ENCODE results near the gene TSPAN12. TPM values are rescaled to one million over a fixed set of nuclear protein-coding genes. Genes with fewer than 3 reads are reported as not detected.

Gene TSPAN12
- total and polyA plus RNA-seq, 2 donors (not counting 3 experiments of a cell fraction or from before 2014, with no cell fraction given) = 9.3 to 19.8 TPM

GRCh38 chr7:120852700-120853099, 5.2 kb downstream of the TSPAN12 start:
- H3K4me3 ChIP-seq (replicated peaks in 1 of 3; ENCODE audit: insufficient read depth in 1 of 3, low read depth in 1 of 3, low read length in 3 of 3) = no peak overlapping the region
- no peaks in the 10 kb centered on the region for H3K27me3 ChIP-seq (ENCODE audit: control insufficient read depth in 2 of 2, insufficient read depth in 2 of 2, low read length in 2 of 2)
- no TSS peak for BruUV-seq (replicated peaks)
- no peak for DNase-seq (ENCODE audit: low read depth, low spot score)
- H3K9me3 ChIP-seq (replicated peaks; ENCODE audit: control insufficient read depth, insufficient read depth, low read length) = no peaks in the 10 kb centered on the region
- no peaks in the 10 kb centered on the region for H3K36me3 ChIP-seq (ENCODE audit: control insufficient read depth in 2 of 2, extremely low read depth in 1 of 2, insufficient read depth in 2 of 2, low read length in 2 of 2)
- no peak overlapping the region for H3K9ac ChIP-seq (replicated peaks; ENCODE audit: extremely low read depth, insufficient read depth, low read length)
- H2AFZ ChIP-seq (ENCODE audit: low read depth, low read length) = no peak overlapping the region
- ChIA-PET CTCF (interaction anchor here (0.7 to 1.9 kb wide), 2 partner anchors 47 to 61 kb away, joined by 4 to 5 read pairs; no protein-coding TSS in a partner anchor), POLR2A (no interaction called here)
- intact Hi-C loops (cut with micrococcal nuclease) = loop anchor here (10.0 kb wide), 1 partner anchor 502 kb away; no protein-coding TSS in a partner anchor
- H3K9me1 ChIP-seq (replicated peaks; ENCODE audit: control insufficient read depth, extremely low read depth, insufficient read depth, low read length) = no peaks in the 10 kb centered on the region
- no peak overlapping the region for H3K27ac ChIP-seq (ENCODE audit: insufficient read depth, low read depth, low read length)
- TF ChIP-seq EZH2 (IDR thresholded peaks at IDR 0.05; ENCODE audit: borderline replicate concordance, low read depth, low read length, severe bottlenecking) (no peak), MYC (IDR thresholded peaks at IDR 0.05; ENCODE audit: low read depth, low read length) (no peak), CTCF (IDR thresholded peaks at IDR 0.05; ENCODE audit: extremely low read depth in 1 of 2, insufficient read depth in 1 of 2, low read depth in 1 of 2, low read length in 2 of 2) (no peak), MAX (IDR thresholded peaks at IDR 0.05; ENCODE audit: insufficient read depth, insufficient read length) (no peak), POLR2A (IDR thresholded peaks at IDR 0.05; ENCODE audit: low read depth, low read length) (no peak), POLR2AphosphoS5 (IDR thresholded peaks at IDR 0.05; ENCODE audit: insufficient read depth, low read depth, low read length) (no peak), GATA2 (IDR thresholded peaks at IDR 0.05; ENCODE audit: insufficient read depth, insufficient read length, low read depth, low read length) (no peak), FOS (IDR thresholded peaks at IDR 0.05; ENCODE audit: borderline replicate concordance, insufficient read depth, low read length) (no peak), JUN (IDR thresholded peaks at IDR 0.05; ENCODE audit: borderline replicate concordance, insufficient read depth, insufficient read length, low read depth) (no peak)
- H3K4me1 ChIP-seq (ENCODE audit: control insufficient read depth, extremely low read depth, insufficient read depth, low read length) = peaks cover 8% of the 10 kb centered on the region
- H3K4me2 ChIP-seq (ENCODE audit: insufficient read depth, low read length) = no peak overlapping the region
- dilution Hi-C loops (cut with MboI; ENCODE audit: extremely low pct_ligation_motif_present, low sequenced_read_pairs) = no loop called here
- H4K20me1 ChIP-seq (replicated peaks; ENCODE audit: control insufficient read depth, extremely low read depth, insufficient read depth, low read length) = no peaks in the 10 kb centered on the region
- H3K79me2 ChIP-seq (ENCODE audit: control insufficient read depth, insufficient read depth, low read length) = no peaks in the 10 kb centered on the region
- no peak for FAIRE-seq

Data from endothelial cell of umbilical vein (primary cell).